ENCODE measurements around the gene CETN3.

DNA sequence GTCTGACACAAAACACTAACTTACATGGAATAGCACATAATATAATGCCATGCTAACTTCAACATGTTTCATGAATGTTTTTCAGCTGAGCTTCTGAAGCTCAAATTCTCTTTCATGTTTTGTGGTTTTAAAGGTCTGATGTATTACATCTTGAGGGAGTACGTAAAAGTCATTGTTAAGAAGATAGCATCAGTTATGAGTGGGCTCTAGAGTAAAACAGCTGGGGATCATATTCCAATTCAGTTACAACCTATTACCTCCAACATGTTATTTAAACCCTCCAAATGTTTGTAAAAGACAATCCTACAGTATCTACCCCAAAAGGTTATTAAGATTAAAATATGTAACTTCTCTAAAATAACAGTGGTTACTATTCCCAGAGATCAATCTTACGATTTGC lies 19.2 kb downstream of the CETN3 start:
- TF ChIP-seq, protein P1, sequence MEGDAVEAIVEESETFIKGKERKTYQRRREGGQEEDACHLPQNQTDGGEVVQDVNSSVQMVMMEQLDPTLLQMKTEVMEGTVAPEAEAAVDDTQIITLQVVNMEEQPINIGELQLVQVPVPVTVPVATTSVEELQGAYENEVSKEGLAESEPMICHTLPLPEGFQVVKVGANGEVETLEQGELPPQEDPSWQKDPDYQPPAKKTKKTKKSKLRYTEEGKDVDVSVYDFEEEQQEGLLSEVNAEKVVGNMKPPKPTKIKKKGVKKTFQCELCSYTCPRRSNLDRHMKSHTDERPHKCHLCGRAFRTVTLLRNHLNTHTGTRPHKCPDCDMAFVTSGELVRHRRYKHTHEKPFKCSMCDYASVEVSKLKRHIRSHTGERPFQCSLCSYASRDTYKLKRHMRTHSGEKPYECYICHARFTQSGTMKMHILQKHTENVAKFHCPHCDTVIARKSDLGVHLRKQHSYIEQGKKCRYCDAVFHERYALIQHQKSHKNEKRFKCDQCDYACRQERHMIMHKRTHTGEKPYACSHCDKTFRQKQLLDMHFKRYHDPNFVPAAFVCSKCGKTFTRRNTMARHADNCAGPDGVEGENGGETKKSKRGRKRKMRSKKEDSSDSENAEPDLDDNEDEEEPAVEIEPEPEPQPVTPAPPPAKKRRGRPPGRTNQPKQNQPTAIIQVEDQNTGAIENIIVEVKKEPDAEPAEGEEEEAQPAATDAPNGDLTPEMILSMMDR (IDR thresholded peaks at IDR 0.05): no peak
- no peak for TF ChIP-seq POLR2A (IDR thresholded peaks at IDR 0.05)

Measured in uterus (tissue), 2 donors.